ENCODE data around the gene KCNK17. TPM values are rescaled to one million over a fixed set of nuclear protein-coding genes. Genes with fewer than 3 reads are reported as not detected.

Gene KCNK17
- total and polyA plus RNA-seq, 4 experiments from 2014 or later = not detected

DNA sequence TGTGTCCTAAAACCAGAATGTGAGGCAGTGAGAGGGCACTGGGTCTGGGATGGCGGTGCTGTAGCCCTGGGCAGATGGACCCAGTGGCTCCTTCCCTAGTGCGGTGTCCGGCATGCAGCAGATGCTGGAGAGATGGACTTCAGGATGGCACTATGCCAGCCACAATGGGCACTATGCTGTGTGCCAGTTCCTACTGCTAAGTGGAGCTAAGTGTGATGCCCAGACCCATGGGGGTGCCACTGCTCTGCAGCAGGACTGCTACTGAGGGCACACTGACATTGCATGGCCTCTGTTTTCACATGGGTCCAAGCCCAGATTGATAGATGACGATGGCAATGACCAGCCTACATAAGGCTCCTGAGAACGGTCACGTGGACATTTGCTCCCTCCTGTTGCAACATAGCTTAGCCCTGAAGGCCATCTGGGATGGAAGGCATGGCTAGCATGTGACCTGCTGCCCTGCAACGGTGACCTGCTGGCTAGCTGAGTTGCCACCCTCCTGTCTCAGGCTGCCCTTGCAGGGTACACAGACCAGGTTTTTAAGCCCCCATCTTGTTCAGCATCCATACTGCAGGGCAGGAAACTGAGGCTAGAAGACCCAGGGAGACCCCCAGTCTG, 39.6 kb upstream of the KCNK17 start:
- ChIA-PET POLR2A (ENCODE audit: partially characterized antibody) (no interaction called here), CTCF (ENCODE audit: partially characterized antibody) (interaction anchor here (1.4 kb wide), 1 partner anchor 10 kb away, joined by 4 read pairs; no protein-coding TSS in a partner anchor)
- no peak overlapping the region for H3K4me3 Mint-ChIP-seq
- no peaks in the 10 kb centered on the region for H3K27me3 ChIP-seq (ENCODE audit: insufficient read depth, low read length)
- H3K27ac ChIP-seq (ENCODE audit: low read depth, low read length) = no peak overlapping the region
- no peaks in the 10 kb centered on the region for H3K36me3 ChIP-seq (ENCODE audit: insufficient read depth, low read length)
- intact Hi-C loops (cut with micrococcal nuclease) = no loop called here
- no peak overlapping the region for H3K27ac Mint-ChIP-seq
- no peak overlapping the region for H3K4me3 ChIP-seq (ENCODE audit: low read length in 2 of 2)
- no peaks in the 10 kb centered on the region for H3K4me1 Mint-ChIP-seq
- H3K36me3 Mint-ChIP-seq = no peaks in the 10 kb centered on the region
- no peaks in the 10 kb centered on the region for H3K9me3 Mint-ChIP-seq
- peaks cover 0 to 2% of the 10 kb centered on the region in 2 donors for H3K27me3 Mint-ChIP-seq
- DNase-seq = no peak
- no peaks in the 10 kb centered on the region for H3K4me1 ChIP-seq (ENCODE audit: insufficient read depth, low read length)
- H3K9me3 ChIP-seq (ENCODE audit: control insufficient read depth in 1 of 2, low read length in 2 of 2) = no peaks in the 10 kb centered on the region

DNA sequence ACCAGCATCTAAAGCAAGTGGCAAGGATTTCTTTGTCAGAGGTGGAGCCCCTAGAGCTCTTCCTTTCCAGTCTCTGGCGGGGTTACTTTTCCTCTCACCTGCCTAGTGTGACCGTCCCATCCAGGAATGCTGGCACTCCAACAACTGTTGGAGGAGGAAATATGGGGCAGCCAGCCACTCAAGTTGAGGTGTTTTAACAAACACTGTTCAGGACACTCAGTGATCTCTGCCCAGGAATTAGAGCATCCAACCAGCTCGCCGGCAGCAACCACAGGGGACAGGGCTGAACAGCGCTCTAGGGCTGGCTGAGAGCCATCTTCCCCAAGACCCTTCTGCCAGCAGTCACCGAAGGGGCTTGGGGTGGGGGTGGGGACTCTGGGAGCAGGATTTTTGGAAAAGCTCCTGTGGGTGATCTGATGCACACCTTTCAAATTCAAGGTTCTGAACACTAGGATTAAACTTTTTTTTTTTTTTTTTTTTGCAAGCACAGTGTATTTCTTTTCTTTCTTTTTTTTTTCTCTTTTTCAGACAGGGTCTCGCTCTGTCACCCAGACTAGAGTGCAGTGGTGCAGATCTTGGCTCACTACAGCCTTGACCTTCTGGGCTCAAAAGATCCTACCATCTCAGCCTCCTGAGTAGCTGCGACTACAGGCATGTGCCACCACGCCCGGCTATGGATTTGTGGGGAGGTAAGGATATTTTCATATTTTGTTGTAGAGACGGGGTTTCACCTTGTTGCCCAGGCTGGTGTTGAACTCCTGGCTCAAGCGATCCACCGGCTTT, 36.7 kb upstream of the KCNK17 start:
- no peaks in the 10 kb centered on the region for H3K9me3 ChIP-seq (ENCODE audit: control insufficient read depth in 1 of 2, low read length in 2 of 2)
- DNase-seq = no peak
- POLR2A ChIA-PET (ENCODE audit: partially characterized antibody) = no interaction called here
- Mint-ChIP-seq H3K4me1 (peaks cover 0 to 4% (median 0%) of the 10 kb centered on the region in 4 donors), H3K27me3 (peaks cover 3 to 5% of the 10 kb centered on the region in 2 donors), H3K27ac (no peak overlapping the region), H3K9me3 (no peaks in the 10 kb centered on the region), H3K36me3 (no peaks in the 10 kb centered on the region), H3K4me3 (no peak overlapping the region)
- no peak overlapping the region for H3K4me3 ChIP-seq (ENCODE audit: low read length in 2 of 2)
- no peaks in the 10 kb centered on the region for H3K36me3 ChIP-seq (ENCODE audit: insufficient read depth, low read length)
- no peak overlapping the region for H3K27ac ChIP-seq (ENCODE audit: low read depth, low read length)
- CTCF ChIA-PET (ENCODE audit: partially characterized antibody) = interaction anchor here (0.6 to 2.6 kb wide), 6 partner anchors 9 to 965 kb away, joined by 3 to 12 read pairs (median 4); no protein-coding TSS in a partner anchor
- no peaks in the 10 kb centered on the region for H3K27me3 ChIP-seq (ENCODE audit: insufficient read depth, low read length)
- intact Hi-C loops (cut with micrococcal nuclease) = no loop called here
- H3K4me1 ChIP-seq (ENCODE audit: insufficient read depth, low read length) = no peaks in the 10 kb centered on the region

DNA sequence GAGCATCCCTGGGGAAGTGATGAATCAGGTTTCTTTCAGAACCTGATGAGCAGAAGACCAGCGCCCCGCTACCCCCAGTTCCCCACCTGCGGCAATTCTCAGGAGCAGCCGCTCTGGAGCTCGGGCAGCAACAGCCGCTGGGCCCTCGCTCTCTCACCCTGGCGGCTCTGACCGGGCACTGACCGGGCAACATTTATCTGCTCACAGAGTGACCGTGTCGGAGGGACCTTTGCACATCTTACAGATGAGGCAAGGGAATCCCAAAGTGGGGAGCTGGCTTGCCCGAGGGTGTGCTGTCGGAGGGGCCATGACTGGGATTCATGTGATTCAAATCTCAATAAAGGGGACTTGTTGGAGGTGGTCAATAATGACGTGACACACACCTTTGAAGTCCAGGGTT, 34.5 kb upstream of the KCNK17 start:
- no peaks in the 10 kb centered on the region for H3K4me1 ChIP-seq (ENCODE audit: insufficient read depth, low read length)
- Mint-ChIP-seq H3K4me1 (peaks cover 0 to 4% (median 0%) of the 10 kb centered on the region in 4 donors), H3K4me3 (no peak overlapping the region), H3K36me3 (no peaks in the 10 kb centered on the region), H3K9me3 (no peaks in the 10 kb centered on the region), H3K27me3 (peaks cover 3 to 6% of the 10 kb centered on the region in 2 donors), H3K27ac (no peak overlapping the region)
- H3K27me3 ChIP-seq (ENCODE audit: insufficient read depth, low read length) = no peaks in the 10 kb centered on the region
- H3K36me3 ChIP-seq (ENCODE audit: insufficient read depth, low read length) = no peaks in the 10 kb centered on the region
- H3K9me3 ChIP-seq (ENCODE audit: control insufficient read depth in 1 of 2, low read length in 2 of 2) = no peaks in the 10 kb centered on the region
- no peak for DNase-seq
- H3K4me3 ChIP-seq (ENCODE audit: low read length in 2 of 2) = no peak overlapping the region
- ChIA-PET CTCF (ENCODE audit: partially characterized antibody) (interaction anchor here (0.7 to 2.1 kb wide), 5 partner anchors 9 to 1776 kb away, joined by 3 to 8 read pairs (median 4); no protein-coding TSS in a partner anchor), POLR2A (ENCODE audit: partially characterized antibody) (no interaction called here)
- intact Hi-C loops (cut with micrococcal nuclease) = loop anchor here (2.0 to 5.0 kb wide), 4 partner anchors 959 to 1970 kb away; no protein-coding TSS in a partner anchor
- H3K27ac ChIP-seq (ENCODE audit: low read depth, low read length) = no peak overlapping the region

DNA sequence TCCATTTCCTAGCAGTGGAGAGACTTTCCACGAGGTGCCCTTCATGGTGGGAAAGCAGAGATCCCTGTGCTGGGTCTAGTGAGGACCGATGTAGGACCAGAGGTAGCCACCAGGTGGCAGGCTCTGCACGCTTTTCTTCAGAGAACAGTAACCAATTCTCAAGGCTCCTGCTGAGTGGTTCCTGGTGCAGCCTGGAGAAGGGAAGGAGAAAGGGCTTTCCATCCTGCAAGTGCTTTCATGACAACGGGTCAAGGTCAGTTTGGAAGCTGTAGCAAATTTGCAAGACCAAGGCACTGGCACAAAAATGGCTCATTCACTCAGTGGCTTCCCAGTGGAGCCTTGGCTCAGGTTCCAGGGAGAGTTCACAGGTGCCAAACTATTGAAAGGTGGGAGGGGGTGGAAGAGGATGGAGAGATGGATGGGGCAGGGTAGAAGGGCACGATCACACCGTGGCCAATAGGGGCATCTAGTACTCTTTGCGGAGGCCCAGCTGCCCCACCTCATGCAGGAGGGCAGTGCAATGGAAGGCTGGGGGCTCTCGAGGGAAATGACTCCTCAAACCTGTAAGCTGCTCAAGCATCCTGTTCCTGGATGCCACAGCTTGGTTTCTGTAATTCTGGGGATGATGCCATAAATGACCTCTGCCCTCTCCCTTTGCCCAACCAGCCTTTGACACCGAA, 33.8 kb upstream of the KCNK17 start:
- Mint-ChIP-seq H3K36me3 (no peaks in the 10 kb centered on the region), H3K27me3 (peaks cover 3 to 6% of the 10 kb centered on the region in 2 donors), H3K9me3 (no peaks in the 10 kb centered on the region), H3K27ac (no peak overlapping the region), H3K4me1 (peaks cover 0 to 4% (median 0%) of the 10 kb centered on the region in 4 donors), H3K4me3 (no peak overlapping the region)
- intact Hi-C loops (cut with micrococcal nuclease) = loop anchor here (2.0 to 5.0 kb wide), 5 partner anchors 959 to 1971 kb away; no protein-coding TSS in a partner anchor
- ChIA-PET CTCF (ENCODE audit: partially characterized antibody) (interaction anchor here (1.0 to 2.1 kb wide), 5 partner anchors 10 to 158 kb away, joined by 3 to 8 read pairs (median 4); no protein-coding TSS in a partner anchor), POLR2A (ENCODE audit: partially characterized antibody) (no interaction called here)
- H3K36me3 ChIP-seq (ENCODE audit: insufficient read depth, low read length) = no peaks in the 10 kb centered on the region
- peak in 3 of 5 donors; percentile 26 to 33 (median 32) for DNase-seq
- H3K27ac ChIP-seq (ENCODE audit: low read depth, low read length) = no peak overlapping the region
- no peaks in the 10 kb centered on the region for H3K27me3 ChIP-seq (ENCODE audit: insufficient read depth, low read length)
- no peak overlapping the region for H3K4me3 ChIP-seq (ENCODE audit: low read length in 2 of 2)
- no peaks in the 10 kb centered on the region for H3K4me1 ChIP-seq (ENCODE audit: insufficient read depth, low read length)
- no peaks in the 10 kb centered on the region for H3K9me3 ChIP-seq (ENCODE audit: control insufficient read depth in 1 of 2, low read length in 2 of 2)

DNA sequence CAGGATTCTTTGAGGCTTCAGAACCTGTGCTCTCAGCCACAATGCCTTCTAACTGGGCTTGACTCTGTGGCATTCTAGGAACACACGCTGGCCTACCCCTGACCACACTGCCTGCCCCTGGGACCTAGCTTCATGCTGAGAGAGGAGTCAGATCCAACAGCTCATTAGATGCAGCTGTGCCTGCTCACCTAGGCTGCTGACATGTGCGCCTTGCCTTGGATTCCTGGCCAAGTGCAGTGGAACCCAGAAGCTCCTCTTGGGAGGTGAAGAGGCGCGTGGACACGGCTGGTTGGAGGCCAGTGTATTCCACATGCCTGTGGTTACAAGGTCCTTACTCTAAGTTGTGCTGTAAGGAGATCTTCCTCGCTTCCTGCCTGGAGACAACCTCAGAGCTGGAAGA, 33.0 kb upstream of the KCNK17 start:
- Mint-ChIP-seq H3K36me3 (no peaks in the 10 kb centered on the region), H3K4me3 (no peak overlapping the region), H3K4me1 (peaks cover 0 to 4% (median 0%) of the 10 kb centered on the region in 4 donors), H3K27me3 (peaks cover 3 to 6% of the 10 kb centered on the region in 2 donors), H3K9me3 (no peaks in the 10 kb centered on the region), H3K27ac (no peak overlapping the region)
- ChIA-PET CTCF (ENCODE audit: partially characterized antibody) (interaction anchor here (0.9 to 2.1 kb wide), 7 partner anchors 9 to 157 kb away, joined by 3 to 12 read pairs (median 6); no protein-coding TSS in a partner anchor), POLR2A (ENCODE audit: partially characterized antibody) (no interaction called here)
- H3K27me3 ChIP-seq (ENCODE audit: insufficient read depth, low read length) = no peaks in the 10 kb centered on the region
- no peaks in the 10 kb centered on the region for H3K4me1 ChIP-seq (ENCODE audit: insufficient read depth, low read length)
- DNase-seq = no peak
- H3K4me3 ChIP-seq (ENCODE audit: low read length in 2 of 2) = no peak overlapping the region
- H3K36me3 ChIP-seq (ENCODE audit: insufficient read depth, low read length) = no peaks in the 10 kb centered on the region
- H3K9me3 ChIP-seq (ENCODE audit: control insufficient read depth in 1 of 2, low read length in 2 of 2) = no peaks in the 10 kb centered on the region
- H3K27ac ChIP-seq (ENCODE audit: low read depth, low read length) = no peak overlapping the region
- intact Hi-C loops (cut with micrococcal nuclease) = loop anchor here (2.0 to 5.0 kb wide), 4 partner anchors 960 to 1835 kb away; no protein-coding TSS in a partner anchor

DNA sequence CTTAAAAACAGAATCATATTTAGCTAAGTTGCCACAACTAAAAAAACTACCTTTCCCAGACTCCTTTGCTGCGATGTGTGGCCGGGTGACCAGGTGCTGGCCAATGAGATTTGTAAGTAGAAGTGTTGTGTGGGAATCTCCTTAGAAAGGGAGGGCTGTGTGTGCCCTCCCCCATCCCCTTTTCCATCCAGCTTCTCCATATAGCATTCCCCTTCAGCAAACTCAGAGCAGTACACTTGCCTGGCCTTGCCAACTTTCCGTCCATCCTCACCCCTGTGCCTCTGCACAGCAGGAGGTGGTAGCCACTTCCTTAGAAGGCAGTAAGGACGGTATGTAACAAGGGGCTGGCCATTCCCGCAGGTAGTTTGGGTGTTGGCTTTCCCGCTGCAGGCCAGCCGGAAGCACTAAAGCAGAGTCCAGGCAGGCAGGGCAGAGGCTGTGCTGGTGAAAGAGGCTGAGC, 30.6 kb upstream of the KCNK17 start:
- Mint-ChIP-seq H3K36me3 (no peaks in the 10 kb centered on the region), H3K27ac (no peak overlapping the region), H3K27me3 (peaks cover 3 to 6% of the 10 kb centered on the region in 2 donors), H3K4me1 (peaks cover 0 to 4% (median 0%) of the 10 kb centered on the region in 4 donors), H3K9me3 (no peaks in the 10 kb centered on the region), H3K4me3 (no peak overlapping the region)
- Histone ChIP-seq H3K36me3 (ENCODE audit: insufficient read depth, low read length) (no peaks in the 10 kb centered on the region), H3K27me3 (ENCODE audit: insufficient read depth, low read length) (no peaks in the 10 kb centered on the region), H3K4me3 (ENCODE audit: low read length in 2 of 2) (no peak overlapping the region), H3K4me1 (ENCODE audit: insufficient read depth, low read length) (no peaks in the 10 kb centered on the region), H3K27ac (ENCODE audit: low read depth, low read length) (no peak overlapping the region), H3K9me3 (ENCODE audit: control insufficient read depth in 1 of 2, low read length in 2 of 2) (no peaks in the 10 kb centered on the region)
- no peak for DNase-seq
- intact Hi-C loops (cut with micrococcal nuclease) = loop anchor here (5.0 kb wide), 3 partner anchors 962 to 1837 kb away; no protein-coding TSS in a partner anchor
- CTCF ChIA-PET (ENCODE audit: partially characterized antibody) = no interaction called here
- POLR2A ChIA-PET (ENCODE audit: partially characterized antibody) = no interaction called here

Data from CD4-positive, alpha-beta memory T cell (primary cell).